Fibroblast of peridontal ligament (primary cell): ENCODE data around the gene THRB.
A peak's percentile ranks its signal among the peaks of the same experiment; 100 is the strongest.

Experiments used
- DNase-seq: peaks from one replicate; pipeline ENCODE4 v3.0.0-alpha.2; 2010; ENCODE audit errors: extremely low read depth

THRB gene

DNA sequence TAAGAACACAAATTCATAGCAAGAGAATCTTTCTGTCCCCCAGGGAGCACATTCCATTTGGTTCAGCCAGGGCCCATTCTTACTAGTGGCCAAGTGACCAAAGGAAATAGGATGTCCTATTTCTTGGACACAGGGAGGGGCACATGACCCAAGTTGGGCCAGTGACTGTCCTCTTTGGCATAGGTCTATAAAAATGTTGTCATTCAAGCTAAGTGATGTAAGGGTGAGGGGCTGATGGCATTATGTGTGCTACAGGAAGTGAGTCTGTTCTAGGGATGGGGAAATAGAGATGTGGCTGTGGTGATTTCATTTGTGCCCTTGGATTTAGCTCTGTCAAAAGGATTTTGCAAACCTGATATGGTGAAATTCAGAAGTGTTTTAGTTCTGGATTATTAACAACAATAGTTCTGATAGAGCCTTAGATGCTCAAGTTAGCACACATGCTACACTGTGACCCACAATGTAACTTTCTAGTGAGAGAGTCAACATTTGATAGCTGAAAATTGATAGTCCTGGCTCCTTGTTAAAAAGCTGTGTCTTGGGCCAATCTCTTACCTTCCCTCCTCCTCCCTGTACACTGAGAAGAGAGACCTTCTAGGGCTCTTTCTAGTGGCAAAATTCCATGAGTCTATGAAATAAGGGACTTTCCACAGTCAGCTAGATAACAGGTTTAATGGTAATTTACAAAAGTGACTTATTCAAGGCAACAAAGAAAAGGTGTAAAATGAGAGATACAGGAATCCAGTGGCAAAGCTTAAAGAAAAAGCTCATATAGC is 117.2 kb downstream of the THRB start:
- no peak for DNase-seq

DNA sequence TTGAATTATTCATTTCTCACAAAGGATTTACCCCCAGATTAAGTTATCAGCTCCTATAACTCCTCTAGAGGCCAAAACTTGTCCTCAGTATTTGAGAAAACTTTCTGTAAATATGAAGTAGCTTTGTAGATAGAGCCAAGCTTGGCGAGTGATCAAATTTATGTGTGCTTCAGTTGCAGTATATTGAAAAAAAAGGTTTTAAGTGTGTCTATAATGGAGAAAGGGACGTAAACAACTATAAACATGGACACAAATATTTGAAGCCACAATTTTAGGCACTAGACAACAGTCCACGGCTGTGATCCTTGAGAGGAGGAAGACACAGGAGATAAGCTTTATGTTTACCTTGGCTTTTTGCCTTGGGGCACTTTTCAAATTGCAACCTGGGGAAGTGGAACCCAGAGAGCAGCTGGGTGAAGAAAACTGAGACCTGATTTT is 118.7 kb downstream of the THRB start:
- DNase-seq, result no peak

DNA sequence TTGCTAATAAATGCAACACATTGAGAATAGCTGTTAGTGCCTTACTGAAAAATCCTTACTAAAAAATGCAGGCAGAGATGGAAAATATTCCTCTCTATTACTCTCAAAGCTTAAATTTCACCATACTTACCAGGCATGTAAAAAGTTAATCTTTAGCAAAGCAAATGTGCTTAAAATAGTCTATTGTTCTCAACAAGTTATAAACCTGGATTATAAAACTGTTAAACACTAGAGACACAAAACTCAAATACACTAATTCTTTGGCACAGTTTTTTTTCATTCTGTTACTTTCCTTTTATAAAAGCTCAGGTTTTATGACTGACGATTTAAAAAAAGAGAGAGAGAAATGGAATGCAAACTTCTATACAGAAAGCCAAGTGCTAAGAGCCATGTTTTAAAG is 119.8 kb downstream of the THRB start:
- DNase-seq, result no peak

DNA sequence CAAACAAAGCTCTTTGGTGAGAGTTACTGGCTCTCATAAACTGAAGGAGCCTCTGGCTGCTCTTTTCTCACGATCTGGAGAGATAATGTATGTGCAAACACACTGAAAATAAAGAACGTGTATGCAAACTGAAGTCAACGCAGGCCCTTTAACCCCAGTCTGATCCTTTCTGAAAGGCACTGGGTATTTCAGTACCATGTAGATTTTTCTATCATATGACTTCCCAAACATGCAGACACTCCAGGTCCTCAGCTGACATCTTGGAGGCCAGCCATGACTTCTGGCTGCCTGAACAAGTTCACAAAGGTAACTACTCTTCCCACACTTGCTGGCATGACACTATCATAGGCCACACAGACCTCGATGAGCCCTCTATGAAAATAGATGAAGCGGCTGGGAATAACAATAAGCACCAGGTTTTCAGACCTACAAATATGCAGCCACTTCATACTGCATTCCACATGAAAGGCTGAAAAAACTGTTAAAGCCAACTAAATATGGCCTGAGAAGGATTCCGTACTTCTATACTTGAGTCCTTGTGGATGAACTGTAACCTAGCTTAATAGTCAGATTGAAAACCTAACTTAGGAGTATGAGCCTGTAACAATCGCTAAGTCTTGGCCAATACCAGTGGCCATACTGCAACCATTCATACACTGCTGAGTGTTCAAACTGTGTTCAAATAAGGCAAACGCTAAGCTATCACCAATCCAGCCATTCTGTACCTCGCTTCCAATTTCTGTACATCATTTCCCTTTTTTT is 121.3 kb downstream of the THRB start:
- no peak for DNase-seq

DNA sequence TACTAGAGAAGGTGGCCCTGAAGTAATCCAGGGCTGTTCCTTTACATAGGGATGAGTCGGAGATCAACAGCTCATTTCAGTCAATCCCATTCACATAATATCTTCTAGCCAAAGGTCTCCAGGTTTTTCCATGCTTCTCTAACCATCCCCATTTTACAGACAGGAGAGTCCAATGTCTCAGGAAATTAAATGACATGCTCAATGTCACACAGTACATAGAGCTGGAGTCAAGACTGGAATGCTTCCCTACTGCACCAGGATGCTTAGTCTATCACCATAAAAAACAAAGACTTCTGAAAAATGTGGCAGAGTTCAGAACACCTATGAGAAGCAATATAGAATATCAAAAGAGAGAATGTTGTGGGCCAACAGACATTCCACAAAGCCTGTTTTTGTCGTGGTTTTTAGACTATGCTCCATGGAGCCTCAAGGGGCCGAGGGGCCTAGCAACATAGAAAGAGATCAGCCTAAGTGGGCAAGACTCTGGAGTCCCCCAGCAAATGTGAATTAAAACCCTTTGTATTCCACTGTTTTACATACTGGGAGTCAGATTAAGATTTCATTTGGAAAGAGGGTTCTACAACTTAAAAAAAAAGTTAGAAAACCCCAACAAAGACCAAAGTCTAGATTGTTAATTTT is 122.0 kb downstream of the THRB start:
- DNase-seq, result no peak

DNA sequence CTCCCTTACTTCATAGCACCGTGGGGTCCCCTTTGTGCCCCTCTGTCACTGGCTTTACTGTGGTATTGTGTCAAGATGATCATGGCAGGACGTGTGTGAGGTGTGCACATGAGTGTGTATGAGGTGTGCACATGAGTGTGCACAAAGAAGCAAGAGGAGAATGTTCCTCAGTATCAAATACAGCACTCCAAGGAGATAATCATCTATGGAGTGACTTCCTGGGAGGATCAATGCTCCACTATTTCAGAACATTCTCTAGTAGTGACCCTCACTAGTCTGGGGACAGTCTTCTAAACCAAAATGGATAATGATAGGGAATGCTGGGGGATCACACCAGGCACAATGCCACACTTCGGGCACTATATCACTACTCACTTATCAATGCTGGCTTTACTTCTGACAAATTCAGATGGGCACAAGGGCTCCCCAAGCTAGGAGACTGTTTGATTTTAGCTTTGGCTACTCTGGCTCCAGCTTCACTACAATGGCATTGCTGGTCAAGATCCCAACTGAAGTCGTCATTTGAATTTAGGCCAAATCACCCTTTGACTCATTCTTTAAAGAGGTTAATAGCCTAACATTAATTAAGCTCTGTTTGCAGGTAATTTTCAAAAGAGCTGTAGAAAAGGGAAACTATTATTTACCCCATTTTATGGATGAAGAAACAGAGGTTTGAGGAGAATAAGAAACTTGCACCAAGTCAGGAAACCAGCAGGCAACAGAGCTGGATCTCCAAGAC is 124.1 kb downstream of the THRB start:
- DNase-seq, result no peak

DNA sequence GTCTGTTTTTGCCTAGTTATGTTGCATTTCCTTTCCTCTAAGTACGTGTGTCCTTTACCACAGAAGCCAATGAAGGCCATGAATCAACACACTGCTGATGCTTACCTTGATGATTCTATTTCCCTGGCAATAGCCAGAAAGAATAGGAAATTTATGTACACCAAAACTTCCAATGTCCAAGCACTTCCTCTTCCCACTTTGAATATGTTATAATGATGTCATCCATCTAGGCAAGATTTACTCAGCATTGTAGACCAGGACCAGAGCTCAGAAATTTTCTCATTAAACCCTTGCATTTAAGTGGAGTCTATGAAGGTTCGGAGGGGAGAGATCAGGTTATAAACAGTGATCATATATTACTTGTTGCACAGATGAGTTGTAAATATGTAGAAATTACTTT is 126.0 kb downstream of the THRB start:
- DNase-seq, result no peak

DNA sequence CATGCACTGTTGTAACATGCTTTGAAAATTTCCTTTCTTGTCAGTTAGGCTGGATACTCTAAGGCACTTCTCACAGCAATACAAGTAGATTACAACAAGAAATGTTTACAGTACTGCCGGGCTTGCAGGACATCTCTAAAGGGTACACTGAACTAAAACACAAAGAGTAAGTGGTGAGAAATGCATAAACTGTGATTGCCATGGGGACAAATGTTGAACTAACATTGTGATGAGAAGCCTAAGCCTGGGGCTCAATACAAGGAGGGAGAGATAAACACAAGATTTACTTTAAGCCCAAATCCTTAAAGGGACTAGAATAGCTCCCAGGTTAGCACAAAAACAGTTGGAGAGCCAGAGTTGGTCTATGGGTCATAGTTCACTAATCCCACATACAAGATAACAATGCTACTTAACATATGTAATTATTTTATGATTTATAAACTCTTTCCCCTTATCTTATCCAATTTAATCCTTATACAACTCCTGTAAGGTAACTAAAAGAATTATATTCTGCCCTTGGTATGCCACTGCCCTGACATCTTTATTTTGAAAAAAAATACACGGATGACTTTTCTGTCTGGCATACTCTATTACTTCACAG is 126.9 kb downstream of the THRB start:
- no peak for DNase-seq

DNA sequence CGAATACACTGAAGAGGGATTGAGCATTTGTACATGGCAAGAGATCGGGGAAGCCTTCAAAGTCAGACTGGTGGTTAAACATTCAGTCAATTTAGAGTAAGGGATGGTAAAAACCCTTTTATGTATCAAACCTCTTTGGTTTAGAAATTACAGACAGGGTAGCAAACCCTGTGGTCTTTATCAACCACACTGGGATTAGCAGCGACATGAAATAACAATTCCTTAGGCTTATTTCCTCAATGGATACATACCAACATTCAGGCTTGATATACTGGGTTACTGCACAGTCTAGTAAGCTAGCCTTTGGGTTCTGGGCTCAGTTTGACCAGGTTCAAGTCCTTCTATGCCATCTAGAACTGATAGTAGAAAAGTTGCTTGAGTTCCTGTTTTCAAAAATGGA is 127.4 kb downstream of the THRB start:
- DNase-seq, result no peak

DNA sequence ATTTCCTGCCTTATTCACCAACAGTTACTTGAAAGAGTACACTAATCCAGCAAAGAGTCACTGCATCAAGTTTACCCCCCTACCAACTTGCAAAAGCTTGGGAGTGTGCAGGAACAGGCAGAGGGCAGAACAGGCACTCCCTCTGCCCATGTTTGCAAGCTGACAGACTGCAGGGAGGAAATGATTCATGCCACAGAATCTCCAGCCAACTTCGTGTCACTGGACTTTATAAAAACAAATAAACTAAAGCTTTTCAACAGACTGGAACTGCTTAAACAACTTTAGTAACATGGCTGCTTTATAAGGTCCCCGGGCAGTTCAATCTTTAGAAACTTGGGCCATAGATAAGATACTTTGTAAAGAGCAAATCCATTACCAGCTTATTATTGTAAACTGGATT is 129.5 kb downstream of the THRB start:
- DNase-seq, result peak; percentile 90

DNA sequence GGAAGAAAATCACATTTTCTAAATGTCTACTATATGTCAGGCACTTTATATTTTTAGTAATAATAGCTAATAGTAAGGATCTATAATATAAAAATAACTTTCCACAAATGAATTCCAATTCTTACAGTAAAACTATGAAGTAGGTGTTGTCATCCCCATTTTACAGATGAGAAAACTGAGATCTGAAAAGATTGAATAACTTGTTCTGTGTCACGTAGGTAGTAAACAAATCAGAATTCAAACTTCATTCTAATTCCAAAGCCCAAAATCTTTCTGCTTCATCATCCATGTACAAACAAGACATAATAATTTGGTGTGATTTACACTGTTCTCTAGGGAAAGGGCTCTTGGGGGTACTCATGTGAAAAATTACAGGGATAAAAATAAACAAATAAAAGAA is 130.3 kb downstream of the THRB start:
- DNase-seq, result no peak

DNA sequence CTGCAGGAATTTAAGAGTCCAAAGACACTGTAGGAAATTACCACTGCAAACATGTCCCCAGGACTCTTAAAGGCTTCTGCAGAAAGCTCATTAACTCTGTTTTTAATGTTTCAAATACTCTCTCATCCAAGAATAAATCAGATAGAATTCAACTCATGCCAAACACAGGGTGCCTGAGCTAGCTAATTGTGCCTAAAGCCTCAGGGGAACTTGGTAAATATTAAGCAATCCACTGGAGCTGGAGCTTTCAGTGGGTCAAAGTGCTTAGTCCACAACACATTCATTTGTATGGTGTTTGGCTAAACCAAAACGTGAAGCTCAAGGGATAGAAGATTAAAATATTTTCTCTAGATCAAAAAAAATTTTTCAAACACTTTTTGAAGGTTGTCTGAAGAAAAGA is 131.4 kb downstream of the THRB start:
- peak; percentile 23 for DNase-seq

DNA sequence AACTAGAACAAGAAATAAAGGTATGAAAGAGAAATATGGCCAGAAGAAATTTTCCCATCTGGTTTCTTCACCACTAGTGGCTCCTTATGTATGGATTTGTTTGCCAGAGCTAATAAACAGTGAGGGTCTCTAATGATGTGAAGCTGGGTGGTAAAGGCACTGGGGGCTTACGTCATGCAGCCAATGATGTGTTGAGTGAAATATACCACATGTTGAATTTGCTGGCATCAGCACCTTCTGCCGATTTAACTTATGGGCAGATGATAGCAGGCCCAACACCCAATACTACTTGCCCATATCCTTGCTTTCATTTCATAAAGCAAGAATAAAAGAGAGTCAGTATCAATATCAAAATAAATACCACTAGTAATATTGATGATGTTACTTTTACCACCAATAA is 133.0 kb downstream of the THRB start:
- no peak for DNase-seq

DNA sequence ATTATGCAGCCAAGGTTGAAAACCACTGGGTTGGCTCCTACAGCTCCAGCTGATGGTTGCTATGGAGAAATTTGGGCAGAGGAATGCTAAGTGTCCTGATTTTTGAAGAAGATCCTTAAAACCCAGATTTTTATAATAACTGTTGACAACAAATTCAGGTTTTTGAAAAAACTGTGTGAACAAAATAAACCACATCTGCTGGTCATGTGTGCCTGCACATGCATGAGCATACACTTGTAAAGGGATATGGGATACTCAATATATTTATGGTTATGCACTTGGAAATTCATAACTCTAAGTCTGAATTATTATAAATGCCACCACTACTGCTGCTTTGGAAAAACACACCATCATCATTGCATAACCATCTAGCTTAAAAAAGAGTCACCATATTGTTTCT is 133.7 kb downstream of the THRB start:
- no peak for DNase-seq

DNA sequence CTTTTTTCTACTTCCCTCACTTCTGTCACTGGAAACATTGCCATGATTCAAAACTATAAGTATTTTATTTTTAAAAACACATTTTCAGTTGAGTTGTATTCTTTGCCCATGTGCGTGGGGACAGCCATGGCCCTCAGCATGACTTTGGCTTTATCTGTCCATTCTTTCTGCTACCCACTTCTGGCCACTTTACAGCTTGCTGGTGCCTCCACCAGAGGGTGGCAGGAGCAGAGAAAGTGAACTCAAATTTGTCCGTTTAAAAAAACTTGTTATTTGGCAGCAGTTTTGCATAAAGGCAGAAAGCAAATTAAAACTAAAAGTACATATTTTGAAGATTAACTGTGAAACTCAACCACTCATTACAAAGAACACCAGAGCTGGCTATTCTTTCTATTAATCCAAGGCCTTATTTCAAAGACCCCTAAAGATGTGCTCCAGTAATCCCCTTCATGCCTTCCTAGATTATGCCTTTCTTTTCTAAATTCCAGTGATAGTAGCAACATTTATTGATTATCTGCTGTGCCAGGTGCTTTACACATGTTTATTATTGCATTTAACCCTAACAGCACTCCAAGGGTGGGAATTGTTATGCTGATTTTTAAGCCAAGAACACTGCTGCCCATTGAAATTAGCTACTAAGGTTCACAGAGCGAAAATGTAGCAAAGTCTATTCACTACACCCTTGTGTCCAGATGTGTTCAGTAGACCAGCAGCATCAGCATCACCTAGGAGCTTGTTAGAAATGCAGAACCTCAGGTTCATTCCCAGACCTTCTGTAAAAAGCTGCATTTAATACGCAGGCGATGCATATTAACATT is 134.8 kb downstream of the THRB start:
- DNase-seq, result no peak

DNA sequence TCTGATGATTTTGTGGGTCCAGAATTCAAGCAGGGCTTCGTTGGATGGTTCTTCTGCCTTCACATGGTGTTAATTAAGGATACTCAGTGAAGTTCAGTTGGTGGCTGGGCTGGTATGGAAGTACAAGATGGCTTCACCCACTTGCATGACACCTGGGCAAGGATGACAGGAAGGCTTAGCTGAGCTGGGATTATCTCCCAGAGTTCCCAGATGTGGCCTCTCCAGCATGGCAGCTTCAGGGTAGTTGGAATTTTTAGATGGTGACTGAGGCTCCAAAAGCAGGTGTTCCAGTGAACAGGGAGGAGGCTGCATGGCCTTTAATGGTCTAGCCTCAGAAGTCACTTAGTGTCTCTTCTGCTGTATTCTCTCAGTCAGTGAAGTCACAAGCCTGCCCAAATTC is 135.5 kb downstream of the THRB start:
- no peak for DNase-seq

DNA sequence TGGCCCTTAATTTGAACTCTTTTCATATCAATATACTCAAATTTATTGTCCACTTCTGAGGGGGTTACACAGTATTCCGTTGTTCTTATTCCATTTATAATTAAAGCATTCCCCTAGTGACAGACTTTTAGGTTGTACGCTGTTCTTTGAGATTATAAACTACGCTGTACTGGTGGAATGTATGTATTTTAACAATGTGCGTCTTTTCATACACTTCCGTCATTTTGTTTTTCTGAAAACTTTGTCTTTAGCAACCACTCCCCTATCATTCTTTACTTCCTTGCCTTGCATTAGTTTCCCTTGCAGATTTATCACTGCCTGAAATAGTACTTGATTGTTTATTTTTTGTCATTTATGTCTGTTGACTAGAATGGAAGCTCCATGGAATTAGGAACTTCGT is 137.0 kb downstream of the THRB start:
- DNase-seq, result no peak

DNA sequence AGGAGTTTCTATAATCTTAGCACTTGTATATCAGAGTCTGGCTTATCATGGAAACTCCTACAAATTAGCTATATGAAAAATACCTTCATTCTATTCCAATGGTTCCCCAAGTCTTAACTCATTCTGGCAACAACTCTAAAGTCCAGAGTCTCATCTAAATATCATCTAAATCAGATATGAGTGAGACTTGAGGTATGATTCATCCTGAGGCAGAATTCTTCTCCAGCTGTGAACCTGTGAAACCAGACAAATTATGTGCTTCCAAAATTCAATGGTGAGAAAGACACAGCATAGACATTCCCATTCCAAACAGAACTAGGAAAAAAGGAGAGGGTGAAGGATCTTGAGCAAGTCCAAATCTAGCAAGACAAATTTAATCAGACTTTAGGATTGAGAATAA is 138.8 kb downstream of the THRB start:
- no peak for DNase-seq

DNA sequence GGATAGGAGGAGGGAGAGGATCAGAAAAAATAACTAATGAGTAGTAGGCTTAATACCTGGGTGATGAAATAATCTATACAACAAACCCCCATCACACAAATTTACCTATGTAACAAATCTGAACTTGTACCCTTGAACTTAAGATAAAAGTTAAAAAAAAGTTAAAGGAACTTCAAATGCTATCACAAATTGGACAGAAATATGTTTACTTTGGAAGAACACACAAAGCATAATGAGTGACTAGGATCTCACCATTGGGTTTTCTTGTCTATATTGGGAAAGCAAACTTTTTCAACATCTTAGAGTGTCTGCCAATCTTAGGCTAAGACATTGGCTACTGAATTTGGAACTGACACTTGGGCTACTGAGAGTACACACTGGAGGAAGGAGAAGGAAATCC is 140.4 kb downstream of the THRB start:
- DNase-seq, result no peak

DNA sequence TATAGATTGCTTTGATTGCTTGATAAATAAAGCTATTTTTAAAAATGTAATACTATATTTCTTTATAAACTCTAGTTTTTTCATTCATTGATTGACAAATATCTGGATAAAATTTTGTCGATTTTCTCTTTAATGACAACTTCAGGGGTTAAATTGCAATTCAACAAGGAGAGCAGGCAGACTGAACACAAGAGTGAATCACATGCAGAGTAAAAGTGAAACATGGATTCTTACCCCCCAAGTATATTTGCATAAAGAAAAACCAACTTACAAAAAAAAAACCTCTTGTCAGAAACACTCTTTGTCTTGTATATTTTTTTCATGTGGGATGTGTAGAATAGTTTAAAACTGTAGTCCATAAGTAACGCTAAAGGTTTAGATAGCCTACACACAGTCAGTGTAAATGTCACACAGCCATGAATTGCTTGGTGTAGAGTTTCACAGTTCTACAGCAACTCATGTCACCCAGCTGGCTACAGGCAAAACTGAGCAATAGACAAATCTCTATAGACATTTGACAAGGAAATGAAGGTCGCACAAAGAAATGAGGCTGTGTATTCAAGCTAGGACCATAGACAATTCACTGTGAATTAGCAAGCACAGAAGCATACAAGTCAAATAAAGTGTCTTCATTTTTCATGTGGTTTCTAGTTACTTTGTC is 141.6 kb downstream of the THRB start:
- no peak for DNase-seq
